NCI-H2171 treated with DMSO at 0.1 percent for 48 hours (cell line): ENCODE data around the gene PTPN18.

Source experiments
- DNase-seq: peaks from one replicate; lab custom pipeline; 2025; lab: John Stamatoyannopoulos, UW

The PTPN18 gene

DNA sequence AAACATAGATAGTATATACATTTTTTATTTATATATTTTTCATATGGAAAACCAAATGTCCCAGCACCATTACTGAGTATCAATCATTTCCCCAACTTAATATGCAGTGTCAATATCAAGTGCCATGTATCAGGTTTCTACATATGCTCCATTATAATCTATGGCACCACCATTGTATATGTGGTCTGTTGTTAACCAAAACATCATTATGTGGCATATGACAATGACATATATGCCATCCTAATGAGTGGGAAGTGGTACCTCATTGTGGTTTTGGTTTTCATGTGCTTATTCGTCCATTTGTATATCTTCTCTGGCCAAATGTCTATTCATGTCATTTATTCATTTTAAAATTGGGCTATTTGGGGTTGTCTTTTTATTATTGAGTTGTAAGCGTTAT lies 9.2 kb downstream of the PTPN18 start:
- no peak for DNase-seq

DNA sequence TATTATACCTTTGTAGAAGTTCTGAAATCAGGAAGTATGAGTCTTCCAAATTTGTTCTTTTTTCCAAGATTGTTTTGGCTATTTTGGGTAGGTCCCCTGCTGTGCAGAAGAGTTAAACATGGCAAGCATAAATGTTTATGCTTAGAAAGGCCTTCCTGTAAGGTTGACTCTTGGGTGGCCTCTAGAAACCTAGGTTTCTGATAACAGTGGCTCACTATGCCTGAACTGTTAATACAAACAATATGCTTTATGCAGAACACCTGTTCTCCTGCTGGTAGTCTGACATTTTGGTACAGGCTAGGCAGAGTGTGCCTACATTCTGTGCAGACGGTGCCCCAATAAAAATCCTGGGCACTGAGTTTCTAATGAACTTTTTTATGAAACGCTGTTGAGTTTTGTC lies 10.1 kb downstream of the PTPN18 start:
- peak; percentile 13 for DNase-seq

DNA sequence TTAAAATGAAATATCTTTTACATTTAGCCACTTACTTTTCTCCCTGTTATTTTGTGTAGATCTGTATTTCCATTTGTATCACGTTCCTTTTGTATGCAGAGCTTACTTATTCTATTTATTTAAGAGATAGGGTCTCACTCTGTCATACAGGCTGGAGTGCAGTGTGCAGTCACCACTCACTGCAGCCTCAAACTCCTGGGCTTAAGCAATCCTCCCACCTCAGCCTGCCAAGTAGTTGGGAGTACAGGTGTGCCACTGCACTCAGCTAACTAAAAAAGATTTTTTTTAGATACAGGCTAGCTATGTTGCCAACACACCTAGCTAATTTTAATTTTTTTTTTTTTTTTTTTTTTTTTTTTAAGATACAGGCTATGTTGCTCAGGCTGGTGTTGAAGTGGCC lies 10.9 kb downstream of the PTPN18 start:
- DNase-seq = no peak

DNA sequence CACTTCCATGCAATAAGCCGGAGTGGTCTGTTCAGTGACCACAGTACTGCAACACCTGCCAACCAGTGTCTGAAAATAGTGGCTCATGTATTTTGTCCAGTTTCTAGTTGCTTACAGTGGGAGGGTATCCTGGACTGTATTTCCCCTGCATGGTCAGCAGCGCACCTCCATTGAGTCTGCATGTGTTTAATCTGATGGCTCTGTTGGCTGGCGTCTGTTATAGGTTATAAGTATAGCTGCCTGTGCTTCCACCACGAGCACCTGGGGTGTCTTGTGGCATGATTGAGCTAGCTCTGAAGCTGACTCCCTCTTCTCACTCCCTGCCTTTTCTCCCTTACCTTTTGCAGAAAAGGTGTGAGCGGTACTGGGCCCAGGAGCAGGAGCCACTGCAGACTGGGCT lies 12.9 kb downstream of the PTPN18 start:
- DNase-seq = no peak

DNA sequence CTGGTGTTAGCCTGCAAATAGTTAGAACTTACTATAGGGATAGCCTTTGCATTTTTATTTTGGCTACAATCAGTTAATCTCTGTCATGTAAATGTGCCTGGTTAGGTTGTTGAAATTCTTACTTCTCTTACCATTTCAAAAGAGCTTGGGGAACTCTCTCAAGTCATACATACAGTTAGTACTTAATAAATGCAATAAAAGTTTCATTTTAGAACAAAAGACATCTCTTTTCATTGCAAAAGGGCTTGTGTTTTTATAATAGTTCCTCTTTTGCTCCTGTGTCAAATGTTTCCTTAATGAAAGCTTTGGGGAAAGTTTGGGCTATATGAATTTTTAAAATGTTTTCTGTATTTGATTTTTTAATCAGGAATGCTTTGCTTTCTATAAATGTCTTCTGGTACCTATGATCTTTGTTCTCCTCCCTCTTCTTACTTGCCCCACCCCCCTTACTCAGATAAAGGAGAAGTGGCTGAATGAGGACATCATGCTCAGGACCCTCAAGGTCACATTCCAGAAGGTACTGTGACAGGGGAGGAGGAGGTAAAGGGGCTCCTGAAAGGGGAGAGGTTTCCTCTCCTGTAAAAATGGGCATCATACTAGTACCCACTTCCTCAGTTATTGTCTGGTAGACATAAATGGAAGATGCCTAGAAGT lies 13.6 kb downstream of the PTPN18 start:
- DNase-seq = no peak

DNA sequence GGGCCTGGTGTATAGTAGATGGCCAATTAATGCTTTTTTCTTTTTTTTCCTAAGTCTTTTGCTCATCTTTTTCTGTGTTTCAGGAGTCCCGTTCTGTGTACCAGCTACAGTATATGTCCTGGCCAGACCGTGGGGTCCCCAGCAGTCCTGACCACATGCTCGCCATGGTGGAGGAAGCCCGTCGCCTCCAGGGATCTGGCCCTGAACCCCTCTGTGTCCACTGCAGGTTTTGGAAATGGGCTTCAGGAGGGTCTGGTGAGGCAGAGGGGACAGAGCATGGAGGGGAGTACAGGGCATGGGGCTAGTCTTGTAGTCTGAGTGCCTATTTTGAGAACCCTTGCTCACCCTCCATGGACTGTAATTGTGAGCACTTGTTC lies 14.1 kb downstream of the PTPN18 start:
- no peak for DNase-seq

DNA sequence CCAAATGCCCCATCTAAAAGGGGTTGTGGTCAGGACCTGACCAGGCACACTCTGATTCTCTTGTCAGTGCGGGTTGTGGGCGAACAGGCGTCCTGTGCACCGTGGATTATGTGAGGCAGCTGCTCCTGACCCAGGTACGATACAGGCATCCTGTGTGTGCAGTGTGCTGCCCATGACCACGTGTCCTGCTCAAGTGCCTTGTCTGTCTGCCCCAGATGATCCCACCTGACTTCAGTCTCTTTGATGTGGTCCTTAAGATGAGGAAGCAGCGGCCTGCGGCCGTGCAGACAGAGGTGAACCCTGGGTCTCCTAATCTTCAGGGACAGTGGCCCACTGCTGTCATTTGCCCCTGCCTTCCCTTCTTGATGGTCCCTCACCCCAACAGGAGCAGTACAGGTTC lies 14.6 kb downstream of the PTPN18 start:
- DNase-seq = no peak

DNA sequence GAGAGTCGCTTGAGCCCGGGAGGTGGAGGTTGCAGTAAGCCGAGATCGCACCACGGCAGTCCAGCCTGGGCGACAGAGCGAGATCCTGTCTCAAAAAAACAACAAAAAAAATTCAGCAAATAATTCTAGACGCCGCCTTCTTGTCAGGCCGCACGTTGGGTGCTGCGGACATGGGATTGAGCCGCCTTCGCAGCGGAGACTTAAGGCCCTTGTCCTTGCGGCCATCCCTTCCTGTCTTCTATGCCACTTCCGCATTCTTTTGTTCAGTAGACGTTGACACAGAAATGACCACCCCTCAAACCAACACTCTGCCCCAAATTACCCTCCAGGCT lies 15.8 kb downstream of the PTPN18 start:
- DNase-seq = no peak

DNA sequence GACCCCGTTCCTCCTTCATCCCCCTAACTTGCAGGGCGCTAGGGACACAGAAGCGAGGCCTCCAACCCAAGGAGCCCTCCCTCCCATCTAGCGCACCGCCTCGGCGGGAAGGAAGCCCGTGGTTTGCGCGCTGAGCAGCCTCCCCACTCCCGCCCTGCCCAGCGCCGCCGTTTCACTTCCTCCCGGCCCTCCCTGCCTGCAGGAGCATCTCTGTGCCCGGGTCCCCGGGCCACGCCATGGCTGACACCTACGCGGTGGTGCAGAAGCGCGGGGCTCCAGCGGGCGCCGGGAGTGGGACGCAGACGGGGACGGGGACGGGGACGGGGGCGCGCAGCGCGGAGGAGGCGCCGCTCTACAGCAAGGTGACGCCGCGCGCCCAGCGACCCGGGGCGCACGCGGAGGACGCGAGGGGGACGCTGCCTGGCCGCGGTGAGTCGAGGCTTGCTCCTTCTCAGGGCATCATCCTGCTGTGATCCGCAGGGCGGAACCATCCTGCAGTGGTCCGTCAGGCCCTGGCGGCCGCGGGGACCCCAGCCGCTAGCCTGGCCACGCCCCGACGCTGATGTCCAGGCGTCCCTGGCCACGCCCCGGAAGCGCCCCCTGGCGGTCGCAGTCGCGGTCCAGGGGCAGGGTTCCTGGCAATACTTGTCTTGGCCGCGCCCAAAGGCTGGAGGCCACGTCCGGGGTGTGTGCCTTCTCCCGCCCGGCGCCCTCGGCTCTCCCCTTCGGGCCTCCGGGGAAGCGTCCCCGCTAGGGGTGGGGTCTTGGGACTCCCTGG lies 16.4 kb downstream of the PTPN18 start:
- peak; percentile 54 for DNase-seq

DNA sequence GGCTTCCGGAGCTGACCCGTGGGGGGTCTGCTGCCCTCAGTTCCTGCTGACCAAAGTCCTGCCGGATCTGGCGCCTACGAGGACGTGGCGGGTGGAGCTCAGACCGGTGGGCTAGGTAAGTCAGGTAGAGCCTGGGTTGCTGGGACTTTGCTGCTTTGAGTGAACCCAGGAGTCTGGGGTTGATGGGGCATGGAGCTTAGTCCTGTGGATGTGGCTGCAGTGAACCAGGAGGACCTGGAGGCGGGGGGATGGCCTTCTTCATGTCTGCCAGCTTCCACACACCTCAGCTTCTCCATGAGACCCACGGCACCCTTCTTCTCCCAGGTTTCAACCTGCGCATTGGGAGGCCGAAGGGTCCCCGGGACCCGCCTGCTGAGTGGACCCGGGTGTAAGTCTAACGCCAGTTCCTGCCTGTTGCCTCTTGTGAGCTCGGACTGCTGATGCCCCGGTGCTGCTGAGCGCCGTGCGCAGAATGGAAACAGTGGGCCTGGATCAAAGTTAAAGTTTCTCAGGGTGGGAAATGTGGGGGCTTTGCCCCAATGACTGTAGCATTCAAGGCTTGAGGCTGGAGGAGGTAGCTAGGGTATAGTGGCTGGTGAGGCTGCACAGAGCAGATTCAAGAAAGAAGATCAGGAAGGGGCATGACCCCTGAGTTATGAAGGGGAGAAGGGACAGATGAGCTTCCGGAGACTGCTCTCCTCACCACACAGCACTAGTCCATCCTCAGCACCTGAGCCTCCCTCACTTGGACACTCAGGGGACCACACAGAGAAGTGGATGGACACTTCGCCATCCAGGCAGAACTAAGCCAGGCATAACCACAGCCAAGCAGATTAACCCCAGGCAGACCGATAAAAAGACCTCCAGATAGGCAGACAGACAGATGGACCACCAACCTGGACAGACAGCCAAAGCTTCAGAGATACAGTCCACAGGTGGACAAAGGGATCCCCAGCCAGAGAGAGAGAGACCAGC lies 17.3 kb downstream of the PTPN18 start:
- DNase-seq = no peak

DNA sequence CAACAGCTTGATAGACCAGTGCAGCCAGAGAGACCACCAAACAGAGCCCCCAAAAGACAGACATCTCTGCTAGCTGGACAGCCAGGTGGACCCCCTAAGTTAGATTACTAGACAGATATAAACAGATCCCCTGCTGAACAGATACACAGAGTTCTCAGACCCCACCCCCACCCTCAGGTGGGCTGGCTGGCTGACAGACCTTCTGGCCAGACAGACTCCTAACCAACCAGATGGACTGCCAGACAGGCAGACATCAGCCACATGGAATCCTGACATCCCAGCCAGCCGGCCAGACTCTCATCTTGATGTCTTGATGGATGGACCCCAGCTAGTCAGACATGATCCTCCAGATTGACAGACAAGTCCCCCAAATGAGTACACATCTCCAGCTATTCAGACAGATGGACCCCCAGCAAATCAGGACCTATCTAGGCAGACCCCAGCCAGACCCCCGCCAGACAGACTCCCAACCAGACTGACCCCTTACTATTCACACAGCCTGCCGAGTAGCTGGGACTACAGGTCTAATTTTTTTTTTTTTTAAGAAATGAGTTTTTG lies 18.0 kb downstream of the PTPN18 start:
- DNase-seq = no peak

DNA sequence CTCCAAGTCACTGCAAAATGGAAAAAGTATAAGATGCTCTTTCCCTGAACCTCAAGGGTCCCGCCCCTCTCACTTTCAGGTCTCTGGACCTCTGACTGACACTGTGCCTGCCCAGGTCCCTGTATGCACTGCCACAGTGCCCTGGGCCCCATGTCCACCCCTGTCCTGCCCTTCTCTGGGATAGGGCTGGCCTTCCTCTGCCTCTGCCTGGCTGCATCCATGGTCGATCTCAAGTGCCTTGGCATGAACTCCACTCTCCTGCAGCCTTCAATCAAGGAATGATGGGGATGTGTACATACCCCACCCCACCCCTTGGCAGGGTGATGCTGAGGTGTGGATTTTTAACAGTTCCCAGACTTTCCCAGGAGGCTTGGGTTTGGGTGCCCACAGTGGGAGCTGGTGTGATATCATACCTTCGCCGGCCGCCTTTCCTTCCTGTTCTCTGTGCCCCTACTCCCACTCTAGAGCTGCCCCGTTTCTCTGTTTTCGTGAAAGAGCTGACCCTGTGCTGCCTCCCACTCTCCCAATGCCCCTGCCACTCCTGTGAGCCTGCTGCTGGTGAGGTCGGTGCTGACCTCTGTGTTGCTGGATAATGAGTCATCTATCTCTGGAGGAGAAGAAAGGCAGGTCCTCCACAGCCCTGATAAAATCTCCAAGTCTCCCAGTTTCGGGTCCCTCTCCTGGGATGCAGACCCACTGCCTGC lies 18.9 kb downstream of the PTPN18 start:
- no peak for DNase-seq

DNA sequence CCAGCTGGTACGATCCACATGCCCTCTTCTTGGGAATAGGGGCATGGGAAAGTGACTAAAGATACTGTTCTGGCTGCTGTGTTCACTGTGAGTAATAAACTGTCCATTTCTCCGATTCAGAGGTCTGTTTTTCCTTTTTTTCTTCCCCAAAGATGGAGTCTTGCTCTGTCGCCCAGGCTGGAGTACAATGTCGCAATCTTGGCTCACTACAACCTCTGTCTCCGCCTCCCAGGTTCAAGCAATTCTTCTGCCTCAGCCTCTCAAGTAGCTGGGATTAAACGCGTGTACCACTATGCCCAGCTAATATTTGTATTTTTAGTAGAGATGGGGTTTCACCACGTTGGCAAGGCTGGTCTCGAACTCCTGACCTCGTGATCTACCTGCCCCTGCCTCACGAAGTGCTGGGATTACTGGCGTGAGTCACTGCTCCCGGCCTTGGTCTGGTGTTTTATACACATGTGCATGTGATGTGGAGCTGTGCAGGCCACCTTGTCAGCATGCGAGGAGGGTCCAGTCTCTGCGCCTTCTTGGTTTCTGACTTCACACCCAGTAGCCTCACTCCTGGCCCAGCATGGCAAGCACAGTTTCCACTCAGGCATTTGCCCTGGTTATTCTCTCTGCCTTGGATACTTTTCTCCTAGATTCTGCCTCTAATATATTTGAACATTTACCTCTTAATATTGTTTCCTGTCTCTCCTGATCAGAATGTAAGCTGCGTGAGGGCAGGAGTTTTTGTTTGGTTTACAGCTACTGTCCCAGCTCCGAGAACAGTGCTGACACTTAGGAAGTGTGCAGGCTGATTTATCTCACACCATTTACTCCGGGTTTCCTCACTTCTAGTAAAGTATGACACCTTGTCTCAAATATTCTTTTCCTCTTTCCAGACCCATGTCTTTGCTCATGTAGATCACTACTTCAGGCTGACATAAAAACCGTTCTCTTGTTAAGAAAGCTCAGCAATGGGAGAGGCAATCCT lies 19.7 kb downstream of the PTPN18 start:
- no peak for DNase-seq

DNA sequence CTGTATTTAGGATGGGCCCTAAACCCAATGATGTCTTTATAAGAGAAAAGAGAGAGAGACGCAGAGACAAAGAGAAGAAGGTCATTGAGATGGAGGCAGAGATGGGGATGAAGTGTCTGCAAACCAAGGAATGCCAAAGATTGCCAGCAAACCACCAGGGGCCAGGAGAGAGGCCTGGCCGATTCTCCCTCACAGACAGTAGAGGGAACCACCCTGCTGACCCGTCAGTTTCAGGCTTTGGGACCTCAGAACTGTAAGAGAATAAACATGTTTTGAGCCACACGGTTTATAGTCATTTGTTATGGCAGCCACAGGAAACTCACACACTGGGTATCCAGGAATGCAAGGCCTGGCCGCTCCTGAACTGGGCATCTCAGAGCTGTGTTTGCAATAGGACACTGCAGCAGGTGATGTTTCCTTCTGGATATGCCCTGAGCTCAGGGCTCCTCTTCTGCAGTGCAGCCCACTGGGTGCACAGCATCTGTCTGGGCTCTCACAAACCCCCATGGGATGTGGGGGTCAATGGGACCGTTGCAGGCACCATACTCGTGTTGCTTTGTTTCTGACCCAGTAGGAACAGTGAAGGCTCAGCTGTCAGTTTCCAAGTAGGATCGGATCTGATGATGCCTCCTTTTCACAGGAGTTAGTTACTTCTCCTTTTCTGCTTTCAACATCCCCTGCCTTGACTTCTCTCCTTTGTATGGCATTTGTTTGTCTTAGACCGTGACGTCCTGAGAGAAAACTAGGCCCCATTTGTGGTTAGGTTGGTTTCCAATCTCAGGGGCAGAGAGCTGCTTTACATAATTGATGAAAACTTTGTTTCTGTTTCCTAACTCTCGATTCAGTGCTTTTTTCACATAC lies 20.8 kb downstream of the PTPN18 start:
- no peak for DNase-seq

DNA sequence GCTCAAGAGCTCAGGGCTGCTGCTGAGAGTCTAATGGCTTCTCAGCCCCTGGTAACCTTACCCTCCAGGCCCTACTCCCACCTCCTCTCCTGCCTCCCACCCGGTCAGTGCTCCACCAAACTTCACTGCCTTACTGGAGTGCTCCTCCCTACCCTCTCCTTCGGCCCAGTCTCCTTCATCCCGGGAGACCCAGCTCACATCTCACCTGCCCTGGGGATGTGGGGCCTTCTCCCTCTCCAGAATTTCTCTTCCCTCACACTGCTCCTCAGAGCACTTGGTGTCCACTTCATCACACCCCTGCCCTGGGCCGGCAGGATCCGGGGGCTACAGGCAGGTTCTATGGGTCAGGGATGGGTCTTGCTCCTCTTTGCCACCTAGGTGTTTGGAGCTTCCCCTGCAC lies 21.6 kb downstream of the PTPN18 start:
- DNase-seq = no peak

DNA sequence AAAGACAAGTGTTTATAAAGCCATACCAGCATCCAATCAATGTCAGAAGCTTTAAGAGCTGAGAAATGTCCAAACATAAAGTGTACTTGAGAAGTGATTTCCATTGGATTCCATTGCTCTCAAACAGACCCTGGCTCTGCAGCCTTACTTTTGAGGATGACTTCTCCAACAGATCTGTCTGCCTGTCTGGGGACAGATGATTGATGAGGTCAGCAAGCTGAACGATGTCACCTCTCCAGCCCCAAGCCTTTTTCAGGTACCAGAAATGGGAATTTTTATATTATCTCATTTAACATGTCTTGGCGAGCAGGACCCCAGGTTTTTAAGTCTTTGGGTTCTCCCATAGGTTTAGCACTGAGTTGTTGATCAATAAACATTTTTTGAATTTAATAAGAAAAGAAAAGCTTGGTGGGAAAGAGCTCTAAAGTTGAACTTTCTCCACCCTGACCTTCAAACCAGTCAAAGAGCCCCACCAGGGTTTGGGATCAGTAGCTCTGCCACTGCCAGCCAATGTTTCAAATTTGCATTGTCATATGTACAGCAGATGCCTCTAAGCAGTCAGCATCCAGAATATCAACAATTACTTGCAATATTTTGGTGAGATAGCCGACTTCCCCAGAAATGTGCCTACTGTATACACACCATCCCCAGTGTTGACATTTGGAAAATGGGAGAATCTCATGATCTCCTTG lies 22.5 kb downstream of the PTPN18 start:
- DNase-seq = no peak

DNA sequence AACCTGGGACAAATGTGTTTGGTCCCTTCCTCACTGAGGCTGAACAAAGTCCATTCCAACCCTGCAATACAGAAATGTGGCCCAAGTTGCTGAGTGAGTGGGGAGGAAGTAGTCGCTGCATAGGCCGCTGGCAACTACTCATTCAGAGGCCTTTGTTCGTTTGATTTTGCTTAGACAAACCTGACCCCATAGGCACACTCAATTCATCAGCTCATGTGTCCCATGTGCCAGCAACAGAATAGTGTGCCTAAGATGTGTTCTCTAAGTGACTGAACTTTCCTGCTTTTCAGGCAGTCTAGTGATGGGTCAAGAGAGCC lies 23.0 kb downstream of the PTPN18 start:
- DNase-seq = no peak

DNA sequence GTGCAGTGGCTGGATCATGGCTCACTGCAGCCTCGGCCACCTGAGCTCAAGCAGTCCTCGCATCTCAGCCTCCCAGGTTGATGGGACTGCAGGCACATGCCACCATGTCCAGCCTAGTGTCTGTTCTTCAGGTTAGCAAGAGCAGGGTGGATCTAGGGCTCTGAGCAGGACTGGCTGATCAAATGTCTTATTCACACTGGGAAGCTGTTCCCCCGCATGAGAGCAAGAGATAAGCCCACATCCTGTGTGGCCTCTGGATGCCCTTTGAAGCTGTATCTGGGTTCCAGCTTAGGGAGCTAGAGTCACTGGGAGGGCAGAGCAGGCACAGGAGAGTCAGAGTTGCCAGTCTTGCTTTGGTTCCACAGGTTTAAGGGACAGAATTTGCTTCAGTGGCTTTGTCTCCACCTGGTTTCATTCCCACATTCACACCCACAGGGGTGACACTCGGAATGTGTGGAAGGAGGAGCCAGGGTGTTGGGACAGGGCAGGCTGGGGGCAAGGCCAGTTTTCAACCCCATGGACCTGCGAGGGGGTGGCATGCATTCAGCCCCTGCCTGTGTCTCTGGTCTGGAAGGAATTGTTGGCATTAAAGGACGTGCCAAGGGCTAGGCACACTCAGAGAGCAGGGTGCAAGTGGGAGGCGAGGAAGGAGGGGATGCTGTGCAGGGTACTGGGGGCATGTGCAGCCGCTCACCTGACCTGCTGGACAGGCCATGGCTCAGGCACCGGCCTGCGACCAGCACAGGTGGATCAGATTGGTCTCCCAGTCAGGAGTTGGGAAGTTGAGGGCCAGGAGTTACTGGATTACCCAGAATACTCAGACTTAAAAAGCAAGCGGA lies 24.5 kb downstream of the PTPN18 start:
- no peak for DNase-seq
